Activated CD4-positive, alpha-beta T cell treated with anti-CD3 and anti-CD28 coated beads, Interleukin-2, amount 50 U/mL, for 16 hours (primary cell): Measurements from ENCODE around the gene GALK1.
"Not testable (repeated sequence)": the region's sequence is repeated elsewhere in the genome, so short reads cannot be mapped to it uniquely, and the experiment has no call there.

Source experiments
- DNase-seq: peaks from one replicate; pipeline ENCODE4 v3.0.0-alpha.2; 2020

Gene GALK1

GRCh38 chr17:75764711-75765421 lies at the start of gene GALK1:
Gene GALK1, minus strand, starts transcription at chr17:75765192. Its CDS starts 56 bp downstream, at chr17:75765136.
- peak; percentile 70 for DNase-seq

GRCh38 chr17:75814021-75814395 lies 49.0 kb upstream of the GALK1 start:
- DNase-seq, result no peak

- no peak for DNase-seq
Observed at GRCh38 chr17:75813081-75814020, 48.4 kb upstream of the GALK1 start.

- DNase-seq, result no peak
Observed at GRCh38 chr17:75812096-75813013, 47.4 kb upstream of the GALK1 start.

- DNase-seq, result no peak
Observed at GRCh38 chr17:75811174-75811573, 46.2 kb upstream of the GALK1 start.

GRCh38 chr17:75810756-75811155 lies 45.8 kb upstream of the GALK1 start:
- not testable (repeated sequence) for DNase-seq

- DNase-seq, result no peak
Observed at GRCh38 chr17:75810216-75810615, 45.2 kb upstream of the GALK1 start.

- DNase-seq, result no peak
Observed at GRCh38 chr17:75809631-75810111, 44.7 kb upstream of the GALK1 start.

GRCh38 chr17:75808905-75809621 lies 44.1 kb upstream of the GALK1 start:
- DNase-seq, result no peak

- DNase-seq, result no peak
Observed at GRCh38 chr17:75808549-75808904, 43.5 kb upstream of the GALK1 start.

GRCh38 chr17:75807861-75808260 lies 42.9 kb upstream of the GALK1 start:
- DNase-seq, result no peak

- no peak for DNase-seq
Observed at GRCh38 chr17:75806822-75807500, 42.0 kb upstream of the GALK1 start.

GRCh38 chr17:75803883-75804282 lies 38.9 kb upstream of the GALK1 start:
- no peak for DNase-seq

GRCh38 chr17:75799402-75799801 lies 34.4 kb upstream of the GALK1 start:
- DNase-seq, result no peak

GRCh38 chr17:75795820-75796607 lies 31.0 kb upstream of the GALK1 start:
- no peak for DNase-seq

GRCh38 chr17:75793460-75793859 lies 28.5 kb upstream of the GALK1 start:
- DNase-seq, result no peak

- DNase-seq, result no peak
Observed at GRCh38 chr17:75791254-75791653, 26.3 kb upstream of the GALK1 start.

- DNase-seq, result peak; percentile 95
Observed at GRCh38 chr17:75785016-75785890, 20.3 kb upstream of the GALK1 start.

- DNase-seq, result peak; percentile 99
Observed at GRCh38 chr17:75784473-75785015, 19.6 kb upstream of the GALK1 start, which contains the start of gene UNK. Gene UNK, plus strand, starts transcription at chr17:75784806. Its CDS starts 75 bp downstream, at chr17:75784881.
